ENCODE results near the gene PRC1.

The PRC1 gene

DNA sequence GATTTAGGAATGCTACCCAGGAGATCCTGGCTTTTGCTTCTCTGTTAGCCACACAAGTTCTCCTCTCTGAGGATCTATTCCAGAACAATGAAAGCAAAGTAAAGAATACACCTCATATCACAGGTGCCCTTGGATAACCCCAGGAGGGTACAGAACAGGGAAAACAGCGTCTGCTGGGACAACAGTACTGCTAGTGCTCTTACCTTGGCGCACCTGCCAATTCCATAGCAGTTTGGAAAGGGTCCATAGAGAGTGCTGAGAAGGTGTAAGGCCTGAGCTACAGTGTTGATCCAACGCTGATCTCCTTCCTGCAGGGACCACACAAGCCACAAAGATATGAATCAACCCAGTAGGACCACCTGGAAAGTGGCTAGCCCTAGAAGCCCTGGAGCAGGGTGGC, 12.9 kb upstream of the PRC1 start:
- no peak for TF ChIP-seq CTCF (IDR thresholded peaks at IDR 0.05; ENCODE audit: low read depth, low read length)
- H3K4me3 ChIP-seq (ENCODE audit: low read depth, low read length), result no peak overlapping the region

DNA sequence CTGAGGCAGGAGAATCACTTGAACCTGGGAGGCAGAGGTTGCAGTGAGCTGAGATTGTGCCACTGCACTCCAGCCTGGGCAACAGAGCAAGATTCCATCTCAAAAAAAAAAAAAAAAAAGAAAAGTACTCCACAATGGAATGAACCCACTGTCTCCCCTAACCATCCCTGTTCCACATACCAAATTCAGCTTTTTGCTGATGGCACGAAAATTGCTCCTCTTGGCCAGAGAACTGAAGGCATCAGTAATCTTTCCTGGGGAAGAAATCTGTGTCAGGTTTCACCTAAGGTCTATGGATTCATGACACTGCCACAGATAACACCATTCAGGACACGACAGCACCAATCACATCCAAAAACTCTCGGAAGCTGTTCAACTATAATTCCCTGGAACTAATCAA, 6.9 kb upstream of the PRC1 start:
- H3K4me3 ChIP-seq (ENCODE audit: low read depth, low read length), result no peak overlapping the region
- no peak for TF ChIP-seq CTCF (IDR thresholded peaks at IDR 0.05; ENCODE audit: low read depth, low read length)

GRCh38 chr15:90998737-90999136, 4.4 kb upstream of the PRC1 start:
- no peak for TF ChIP-seq CTCF (IDR thresholded peaks at IDR 0.05; ENCODE audit: low read depth, low read length)
- no peak overlapping the region for H3K4me3 ChIP-seq (ENCODE audit: low read depth, low read length)

- H3K4me3 ChIP-seq (ENCODE audit: low read depth, low read length), result peak overlapping the region; percentile 94
These were observed 297 bp downstream of the PRC1 start for GRCh38 chr15:90994059-90994416.

GRCh38 chr15:90991587-90992285, 2.6 kb downstream of the PRC1 start:
- no peak for TF ChIP-seq CTCF (IDR thresholded peaks at IDR 0.05; ENCODE audit: low read depth, low read length)
- no peak overlapping the region for H3K4me3 ChIP-seq (ENCODE audit: low read depth, low read length)

More at GRCh38 chr15:90994059-90994416, 297 bp downstream of the PRC1 start:
- TF ChIP-seq CTCF (IDR thresholded peaks at IDR 0.05; ENCODE audit: low read depth, low read length), result no peak

- TF ChIP-seq CTCF (IDR thresholded peaks at IDR 0.05; ENCODE audit: low read depth, low read length), result no peak
These were observed 3.9 kb downstream of the PRC1 start for GRCh38 chr15:90990446-90990845.

DNA sequence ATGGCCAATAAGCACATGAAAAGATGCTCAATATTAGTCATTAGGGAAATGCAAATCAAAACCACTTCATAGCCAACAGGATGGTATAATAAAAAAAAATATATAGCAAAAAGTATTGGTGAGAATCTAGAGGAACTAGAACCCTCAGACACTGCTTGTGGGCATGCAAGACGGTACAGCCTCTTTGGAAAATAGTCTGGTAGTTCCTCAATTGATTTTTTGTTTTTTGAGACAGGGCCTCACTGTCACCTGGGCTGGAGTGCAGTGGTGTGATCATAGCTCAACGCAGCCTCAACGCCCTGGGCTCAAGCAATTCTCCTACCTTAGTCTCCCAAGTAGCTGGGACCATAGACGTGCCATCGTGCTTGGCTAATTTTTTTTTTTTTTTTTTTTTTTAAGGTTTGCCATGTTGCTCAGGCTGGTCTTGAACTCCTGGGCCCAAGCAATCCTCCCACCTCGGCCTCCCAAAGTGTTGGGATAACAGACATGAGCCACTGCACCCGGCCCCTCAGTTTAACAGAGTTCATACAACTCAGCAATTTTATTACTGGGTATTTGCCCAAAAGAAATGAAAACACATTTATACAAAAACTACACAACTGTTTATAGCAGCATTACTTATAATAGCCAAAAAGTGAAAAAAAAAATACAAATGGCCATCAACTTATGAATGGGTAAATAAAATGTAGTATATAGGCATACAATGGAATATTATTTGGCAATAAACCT, 5.1 kb downstream of the PRC1 start:
- TF ChIP-seq CTCF (IDR thresholded peaks at IDR 0.05; ENCODE audit: low read depth, low read length), result no peak
- no peak overlapping the region for H3K4me3 ChIP-seq (ENCODE audit: low read depth, low read length)

More at GRCh38 chr15:90990446-90990845, 3.9 kb downstream of the PRC1 start:
- H3K4me3 ChIP-seq (ENCODE audit: low read depth, low read length), result no peak overlapping the region
